Neural cell (in vitro differentiated cells): Measurements from ENCODE around the gene INO80.

ENCODE experiments used
- CTCF ChIP-seq: fragments of 450-650 bp; IDR thresholded peaks from 2 replicates; pipeline ENCODE4 v1.5.1; 2014; ENCODE audit warnings: antibody characterized with exemption, mild to moderate bottlenecking, moderate library complexity; ENCODE audit not compliant: poor library complexity, severe bottlenecking
- EP300 ChIP-seq: fragments of 450-650 bp; conservative IDR thresholded peaks from 2 replicates; pipeline ENCODE4 v1.6.1; 2014; ENCODE audit warnings: antibody characterized with exemption, mild to moderate bottlenecking, moderate library complexity; ENCODE audit not compliant: poor library complexity, severe bottlenecking
- EZH2 ChIP-seq: fragments of 200-600, 300-800 bp; shearing (Covaris generic), sonication (generic); IDR thresholded peaks from 2 replicates; pipeline ENCODE4 v1.6.1; 2014; ENCODE audit warnings: antibody characterized with exemption, low read length, borderline replicate concordance, mild to moderate bottlenecking; ENCODE audit not compliant: insufficient read depth, poor library complexity, severe bottlenecking
- MXI1 ChIP-seq: fragments of 450-650 bp; conservative IDR thresholded peaks from 2 replicates; pipeline ENCODE4 v1.6.1; 2014; ENCODE audit warnings: antibody characterized with exemption, mild to moderate bottlenecking; ENCODE audit not compliant: poor library complexity, severe bottlenecking
- POLR2AphosphoS5 ChIP-seq: IDR thresholded peaks from 2 replicates; pipeline ENCODE4 v1.6.1; 2012
- RAD21 ChIP-seq: fragments of 450-650 bp; conservative IDR thresholded peaks from 2 replicates; pipeline ENCODE4 v1.6.1; 2014; ENCODE audit warnings: antibody characterized with exemption, mild to moderate bottlenecking, moderate library complexity
- REST ChIP-seq: IDR thresholded peaks from 2 replicates; pipeline ENCODE4 v1.6.1; 2012; ENCODE audit warnings: borderline replicate concordance
- SMC3 ChIP-seq: fragments of 450-650 bp; conservative IDR thresholded peaks from 2 replicates; pipeline ENCODE4 v1.6.1; 2014; ENCODE audit warnings: antibody characterized with exemption, mild to moderate bottlenecking, moderate library complexity; ENCODE audit not compliant: poor library complexity
- TAF1 ChIP-seq: IDR thresholded peaks from 2 replicates; pipeline ENCODE4 v1.6.1; 2012; ENCODE audit warnings: low read depth

DNA sequence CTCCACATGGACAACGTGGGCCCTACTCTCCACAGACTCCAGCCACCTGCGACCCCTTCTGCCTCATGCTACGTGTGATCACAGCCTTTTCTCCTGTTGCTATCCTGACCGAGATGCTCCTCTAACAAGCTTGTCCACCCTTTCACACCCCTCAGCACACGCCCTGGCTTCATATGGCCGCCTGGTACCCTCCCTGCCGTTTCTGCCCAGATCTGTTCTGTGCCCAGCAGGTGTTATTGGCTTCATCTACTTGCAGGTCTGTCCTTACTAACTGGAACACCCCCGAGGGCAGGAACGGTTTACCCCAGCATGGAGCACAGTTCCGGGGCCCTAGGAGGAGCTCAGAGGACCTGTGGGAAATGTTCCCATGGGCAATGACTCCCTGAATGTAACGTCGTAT lies 152.9 kb downstream of the INO80 start:
- TF ChIP-seq CTCF (no peak), MXI1 (no peak), EZH2 (no peak), SMC3 (no peak), POLR2AphosphoS5 (no peak), EP300 (no peak), TAF1 (no peak), REST (no peak), RAD21 (no peak)
